Measurements from ENCODE around the gene SLA2.
"Not testable (repeated sequence)": the region's sequence is repeated elsewhere in the genome, so short reads cannot be mapped to it uniquely, and the experiment has no call there.

Gene SLA2, protein sequence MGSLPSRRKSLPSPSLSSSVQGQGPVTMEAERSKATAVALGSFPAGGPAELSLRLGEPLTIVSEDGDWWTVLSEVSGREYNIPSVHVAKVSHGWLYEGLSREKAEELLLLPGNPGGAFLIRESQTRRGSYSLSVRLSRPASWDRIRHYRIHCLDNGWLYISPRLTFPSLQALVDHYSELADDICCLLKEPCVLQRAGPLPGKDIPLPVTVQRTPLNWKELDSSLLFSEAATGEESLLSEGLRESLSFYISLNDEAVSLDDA

DNA sequence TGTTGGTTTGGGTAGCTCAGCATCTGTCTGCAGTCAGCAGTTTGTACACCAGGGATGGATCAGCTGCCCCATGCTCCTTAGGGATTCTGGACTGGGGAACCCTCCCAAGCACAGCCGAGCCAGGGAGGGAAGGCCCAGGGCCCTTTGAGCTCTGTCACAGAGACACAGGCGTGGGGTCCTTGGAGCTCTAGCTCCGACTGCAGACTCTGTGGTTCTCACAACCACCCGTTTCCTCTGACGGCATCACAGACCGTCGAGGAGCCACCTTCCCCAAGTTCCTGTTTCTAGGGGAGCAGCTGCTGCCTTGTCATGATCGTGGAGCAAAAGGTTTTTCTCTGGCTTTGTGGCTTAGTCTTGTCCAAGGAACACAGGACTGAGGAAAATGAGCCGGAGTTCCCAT, at the start of gene SLA2:
SLA2 (minus strand) TSS at position 199 of the 400 bp plus-strand sequence. CDS start 4,861 bp downstream, outside the sequence.
- H3K4me3 Mint-ChIP-seq = peak within 1 kb of the TSS; percentile 49
- H3K4me1 Mint-ChIP-seq = peaks cover 13% of the 10 kb centered on the region
- DNase-seq (ENCODE audit: low spot score in 2 of 2) (peak; percentile 27 to 49), ATAC-seq (ENCODE audit: low read depth) (peak; percentile 99)
- H3K27me3 Mint-ChIP-seq = no peaks in the 10 kb centered on the region
- H3K27ac Mint-ChIP-seq = peak within 1 kb of the TSS; percentile 67
- no peaks in the 10 kb centered on the region for H3K36me3 Mint-ChIP-seq
- no peaks in the 10 kb centered on the region for H3K9me3 Mint-ChIP-seq

DNA sequence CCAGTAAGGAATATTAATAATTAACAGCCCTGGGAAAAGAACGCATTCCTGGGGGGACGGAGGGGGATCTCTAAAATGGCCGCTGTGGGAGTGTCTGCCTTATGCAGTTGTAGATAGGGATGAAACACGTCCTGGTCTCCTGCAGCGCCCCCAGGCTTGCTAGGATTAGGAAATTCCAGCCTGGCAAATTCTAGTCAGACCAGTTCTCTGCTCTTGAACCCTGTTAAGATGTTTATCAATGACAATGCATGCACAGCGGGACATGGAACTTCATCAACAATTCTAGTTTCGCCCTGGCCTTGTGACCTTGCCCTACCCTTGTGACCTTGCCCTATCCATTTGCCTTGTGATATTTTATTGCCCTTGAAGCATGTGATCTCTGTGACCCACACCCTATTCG, 49.5 kb upstream of the SLA2 start:
- H3K9me3 Mint-ChIP-seq; H3K4me3 Mint-ChIP-seq; H3K4me1 Mint-ChIP-seq; DNase-seq (ENCODE audit: low spot score in 2 of 2); H3K27me3 Mint-ChIP-seq; H3K36me3 Mint-ChIP-seq; ATAC-seq (ENCODE audit: low read depth); H3K27ac Mint-ChIP-seq: not testable (repeated sequence)

DNA sequence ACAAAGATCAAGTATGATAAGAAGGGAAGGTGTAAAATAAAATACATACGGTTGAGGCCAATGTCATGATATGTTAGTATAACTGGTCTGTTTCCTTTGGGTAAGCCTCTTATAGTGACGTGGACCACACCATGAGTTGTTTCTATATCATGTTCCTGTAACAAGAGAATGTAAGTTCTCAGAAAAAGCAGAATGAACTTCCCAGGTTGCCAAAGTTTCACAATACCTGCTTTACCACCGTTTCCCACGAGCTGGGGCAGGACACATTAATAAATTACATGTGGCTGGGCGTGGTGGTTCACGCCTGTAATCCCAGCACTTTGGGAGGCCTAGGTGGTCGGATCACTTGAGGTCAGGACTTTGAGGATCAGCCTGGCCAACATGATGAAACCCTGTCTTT, 42.6 kb upstream of the SLA2 start:
- Mint-ChIP-seq H3K9me3 (no peaks in the 10 kb centered on the region), H3K27me3 (no peaks in the 10 kb centered on the region), H3K4me1 (no peaks in the 10 kb centered on the region)

DNA sequence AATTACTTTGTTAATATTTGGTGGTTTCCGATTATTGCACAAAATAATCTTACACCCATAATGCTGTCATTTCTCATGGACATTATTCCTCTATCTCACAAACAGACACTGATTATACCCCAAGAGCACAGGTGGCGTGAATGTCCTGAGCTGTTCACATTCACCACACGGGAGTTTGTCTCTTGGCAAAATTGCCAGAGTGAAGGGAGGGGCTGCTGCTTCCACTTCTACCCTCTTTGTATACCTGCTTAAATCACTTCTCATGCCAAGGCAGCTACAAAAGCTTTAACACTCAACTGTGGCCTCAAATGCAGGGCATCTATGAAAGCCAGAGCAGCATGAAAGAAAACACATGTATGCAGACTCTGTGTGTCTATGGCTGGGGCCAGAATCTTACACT, 41.9 kb upstream of the SLA2 start:
- Mint-ChIP-seq H3K36me3 (peaks cover 12% of the 10 kb centered on the region), H3K27me3 (no peaks in the 10 kb centered on the region), H3K4me3 (no peak overlapping the region)

More for the DNA sequence above, 42.6 kb upstream of the SLA2 start:
- Mint-ChIP-seq H3K27ac (no peak overlapping the region), H3K4me3 (no peak overlapping the region), H3K36me3 (peaks cover 12% of the 10 kb centered on the region)
- ATAC-seq (ENCODE audit: low read depth) (no peak), DNase-seq (ENCODE audit: low spot score in 2 of 2) (no peak)

DNA sequence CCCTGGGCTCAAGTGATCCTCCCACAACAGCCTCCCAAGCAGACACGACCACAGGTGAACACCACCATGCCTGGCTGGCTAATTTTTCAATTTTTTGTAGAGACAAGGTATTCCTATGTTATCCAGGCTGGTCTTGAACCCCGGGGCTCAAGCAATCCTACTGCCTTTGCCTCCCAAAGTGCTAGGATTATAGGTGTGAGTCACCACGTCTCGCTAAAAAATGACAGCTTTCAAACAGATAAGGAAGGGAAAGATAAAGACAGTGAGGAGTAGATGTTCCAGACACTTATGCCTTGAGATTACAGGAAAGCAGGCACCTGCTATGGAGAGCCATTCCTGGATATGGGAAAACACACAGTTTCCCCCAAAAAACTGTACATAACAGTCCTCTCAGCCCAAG, 40.9 kb upstream of the SLA2 start:
- H3K27ac Mint-ChIP-seq = no peak overlapping the region
- H3K4me3 Mint-ChIP-seq = no peak overlapping the region
- no peak for DNase-seq (ENCODE audit: low spot score in 2 of 2)
- no peak for ATAC-seq (ENCODE audit: low read depth)
- H3K27me3 Mint-ChIP-seq = no peaks in the 10 kb centered on the region
- no peaks in the 10 kb centered on the region for H3K4me1 Mint-ChIP-seq
- no peaks in the 10 kb centered on the region for H3K9me3 Mint-ChIP-seq
- H3K36me3 Mint-ChIP-seq = peaks cover 16% of the 10 kb centered on the region

More for the DNA sequence above, 41.9 kb upstream of the SLA2 start:
- ATAC-seq (ENCODE audit: low read depth) = no peak
- no peak overlapping the region for H3K27ac Mint-ChIP-seq
- no peaks in the 10 kb centered on the region for H3K9me3 Mint-ChIP-seq
- H3K4me1 Mint-ChIP-seq = no peaks in the 10 kb centered on the region
- no peak for DNase-seq (ENCODE audit: low spot score in 2 of 2)

DNA sequence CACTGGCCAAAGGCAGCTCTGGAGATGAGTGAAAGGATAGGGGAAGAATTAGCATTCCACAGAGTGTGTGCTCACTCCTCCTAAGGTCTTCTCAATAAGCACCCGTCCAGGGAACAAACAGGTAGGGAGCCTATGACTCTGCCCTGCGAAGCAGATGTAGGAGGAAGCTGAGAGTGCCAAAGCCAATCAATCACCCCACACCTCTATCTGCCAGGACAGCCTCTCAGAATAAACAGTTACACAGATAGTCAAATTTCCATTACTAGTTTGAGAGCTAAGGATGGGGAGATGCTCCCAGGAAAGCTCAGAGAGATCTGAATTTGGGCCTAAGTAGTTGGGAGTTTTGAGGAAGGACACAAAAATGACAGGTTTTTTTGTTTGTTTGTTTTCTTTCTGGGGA, 40.5 kb upstream of the SLA2 start:
- Mint-ChIP-seq H3K36me3 (peaks cover 16% of the 10 kb centered on the region), H3K4me1 (no peaks in the 10 kb centered on the region), H3K9me3 (no peaks in the 10 kb centered on the region), H3K27ac (no peak overlapping the region), H3K27me3 (no peaks in the 10 kb centered on the region), H3K4me3 (no peak overlapping the region)
- DNase-seq (ENCODE audit: low spot score in 2 of 2) (no peak), ATAC-seq (ENCODE audit: low read depth) (no peak)

DNA sequence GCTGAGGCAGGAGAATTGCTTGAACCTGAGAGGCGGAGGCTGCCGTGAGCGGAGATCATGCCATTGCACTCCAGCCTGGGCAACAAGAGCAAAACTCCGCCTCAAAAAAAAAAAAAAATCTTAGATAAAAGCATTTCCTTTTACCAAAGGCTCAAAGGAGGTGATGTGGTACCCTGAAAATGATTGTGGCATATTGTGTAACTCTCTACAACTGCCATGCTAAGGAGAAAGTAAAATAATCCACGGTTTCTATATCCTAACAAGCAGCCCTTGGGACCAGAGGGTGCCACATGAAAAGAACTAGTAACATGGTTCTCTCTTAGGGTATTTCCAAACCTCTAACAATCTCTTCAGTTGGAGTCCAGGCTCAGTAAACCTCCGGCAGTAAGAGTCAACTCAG, 38.8 kb upstream of the SLA2 start:
- Mint-ChIP-seq H3K36me3 (peaks cover 16% of the 10 kb centered on the region), H3K27ac (no peak overlapping the region), H3K4me3 (no peak overlapping the region), H3K4me1 (no peaks in the 10 kb centered on the region), H3K27me3 (no peaks in the 10 kb centered on the region), H3K9me3 (no peaks in the 10 kb centered on the region)
- no peak for DNase-seq (ENCODE audit: low spot score in 2 of 2)
- no peak for ATAC-seq (ENCODE audit: low read depth)

DNA sequence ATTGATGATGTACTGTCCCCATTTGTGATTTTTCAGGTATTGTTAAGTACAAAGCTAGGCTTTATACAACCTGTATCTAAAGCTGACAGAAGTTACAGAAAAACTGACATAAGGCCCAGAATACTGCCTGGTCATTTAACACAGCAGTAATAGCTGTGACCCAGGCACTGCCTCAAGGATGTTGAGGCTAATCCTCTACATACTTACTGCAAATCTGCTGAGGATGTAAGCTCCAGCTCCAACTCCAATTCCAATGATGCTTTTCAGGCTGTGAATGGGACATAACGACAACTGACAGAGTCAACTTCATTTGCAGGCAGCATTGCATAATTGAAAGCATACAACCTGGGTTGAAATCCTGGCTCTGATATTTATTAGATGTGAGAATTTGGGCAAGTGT, 36.3 kb upstream of the SLA2 start:
- no peak overlapping the region for H3K27ac Mint-ChIP-seq
- no peaks in the 10 kb centered on the region for H3K4me1 Mint-ChIP-seq
- no peak overlapping the region for H3K4me3 Mint-ChIP-seq
- H3K36me3 Mint-ChIP-seq = peaks cover 23% of the 10 kb centered on the region
- no peaks in the 10 kb centered on the region for H3K27me3 Mint-ChIP-seq
- ATAC-seq (ENCODE audit: low read depth) (no peak), DNase-seq (ENCODE audit: low spot score in 2 of 2) (no peak)
- H3K9me3 Mint-ChIP-seq = no peaks in the 10 kb centered on the region

DNA sequence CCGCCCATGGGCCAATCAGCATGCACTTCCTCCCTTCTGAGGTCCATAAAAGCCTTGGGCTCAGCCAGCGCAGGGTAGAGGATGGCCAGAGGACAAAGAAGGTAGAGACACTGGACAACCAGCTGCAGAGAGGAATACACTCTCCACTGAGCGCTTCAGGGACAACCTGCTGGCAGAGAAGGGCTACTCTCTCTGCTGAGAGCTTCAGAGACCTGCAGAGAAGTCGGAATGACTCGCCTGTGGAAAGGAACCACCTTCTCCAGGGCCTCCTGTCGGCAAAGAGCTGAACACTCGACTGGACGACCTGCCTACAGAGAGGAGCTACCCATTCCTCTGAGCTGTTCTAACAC, 31.4 kb upstream of the SLA2 start:
- ATAC-seq (ENCODE audit: low read depth) (no peak), DNase-seq (ENCODE audit: low spot score in 2 of 2) (no peak)
- Mint-ChIP-seq H3K4me1 (no peaks in the 10 kb centered on the region), H3K9me3 (no peaks in the 10 kb centered on the region), H3K27me3 (no peaks in the 10 kb centered on the region), H3K4me3 (no peak overlapping the region), H3K36me3 (peaks cover 10% of the 10 kb centered on the region), H3K27ac (no peak overlapping the region)

DNA sequence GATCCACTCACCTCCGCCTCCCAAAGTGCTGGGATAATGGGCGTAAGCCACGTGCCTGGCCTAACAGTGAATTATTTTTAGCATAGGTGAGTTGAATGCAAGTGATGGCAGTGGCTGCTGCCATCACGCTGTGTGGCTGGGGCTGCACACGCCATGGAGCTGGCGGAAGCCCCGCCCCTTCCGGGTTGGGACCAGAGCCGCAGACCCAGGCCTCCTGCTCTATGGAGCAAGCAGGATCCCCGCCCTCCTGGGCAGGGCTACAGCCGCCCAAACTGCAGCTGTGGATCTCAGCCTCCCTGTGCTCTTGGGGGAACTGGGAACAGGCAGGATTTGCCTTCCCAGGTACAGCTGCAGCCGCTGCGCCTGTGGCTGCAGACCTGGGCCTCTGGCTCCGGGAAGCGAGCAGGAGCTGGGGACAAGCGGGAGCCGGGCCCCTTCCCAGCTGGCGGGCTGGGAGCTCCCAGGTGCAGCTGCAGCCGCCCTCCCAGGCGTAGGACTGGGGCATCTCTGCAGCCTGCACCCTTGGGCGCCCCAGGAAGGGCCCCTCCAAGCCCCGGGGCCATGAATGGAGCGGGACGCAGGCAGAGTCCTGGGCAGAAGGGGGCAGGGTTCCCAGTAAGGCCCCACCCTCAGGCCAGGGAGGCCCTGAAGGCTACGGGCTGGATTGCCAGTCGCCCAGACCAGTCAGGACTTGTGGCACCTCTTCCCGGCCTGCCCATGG, 30.9 kb upstream of the SLA2 start:
- Mint-ChIP-seq H3K27ac (no peak overlapping the region), H3K9me3 (no peaks in the 10 kb centered on the region), H3K27me3 (no peaks in the 10 kb centered on the region), H3K36me3 (peaks cover 11% of the 10 kb centered on the region), H3K4me1 (no peaks in the 10 kb centered on the region), H3K4me3 (no peak overlapping the region)
- no peak for ATAC-seq (ENCODE audit: low read depth)
- DNase-seq (ENCODE audit: low spot score in 2 of 2) = no peak

DNA sequence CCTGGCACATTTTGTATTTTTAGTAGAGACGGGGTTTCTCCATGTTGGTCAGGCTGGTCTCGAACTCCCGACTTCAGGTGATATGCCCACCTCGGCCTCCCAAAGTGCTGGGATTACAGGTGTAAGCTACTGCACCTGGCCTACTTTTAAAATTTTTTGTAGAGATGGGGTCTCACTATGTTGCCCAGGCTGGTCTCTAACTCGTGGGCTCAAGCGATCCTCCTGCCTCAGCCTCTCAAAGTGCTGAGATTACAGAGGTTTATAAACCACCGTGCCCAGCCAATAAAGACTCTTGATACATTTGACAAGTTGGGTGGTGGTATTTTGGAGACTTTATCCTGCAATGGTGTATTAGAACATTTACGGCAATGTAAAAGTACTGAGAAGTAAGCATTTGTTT, 29.5 kb upstream of the SLA2 start:
- not testable (repeated sequence) for H3K27me3 Mint-ChIP-seq; H3K27ac Mint-ChIP-seq; H3K4me1 Mint-ChIP-seq; H3K4me3 Mint-ChIP-seq; H3K9me3 Mint-ChIP-seq; ATAC-seq (ENCODE audit: low read depth); DNase-seq (ENCODE audit: low spot score in 2 of 2)
- peaks cover 14% of the 10 kb centered on the region for H3K36me3 Mint-ChIP-seq

DNA sequence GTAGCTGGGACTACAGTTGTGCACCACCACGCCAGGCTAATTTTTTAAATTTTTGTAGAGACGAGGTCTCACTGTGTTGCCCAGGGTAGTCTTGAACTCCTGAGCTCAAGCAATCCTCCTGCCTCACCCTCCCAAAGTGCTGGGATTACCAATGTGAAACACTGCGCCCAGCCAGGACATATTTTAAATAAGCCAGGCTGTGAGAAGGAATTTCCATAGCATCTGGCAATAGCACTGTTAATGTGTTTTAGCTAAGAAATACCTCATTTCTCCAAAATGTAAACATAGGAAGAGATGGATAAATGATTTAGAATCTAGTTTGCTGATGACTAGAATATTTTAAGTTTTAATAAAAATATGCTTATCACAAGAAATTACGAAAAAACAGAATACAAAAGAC, 27.0 kb upstream of the SLA2 start:
- no peak overlapping the region for H3K4me3 Mint-ChIP-seq
- H3K27me3 Mint-ChIP-seq = no peaks in the 10 kb centered on the region
- no peak for ATAC-seq (ENCODE audit: low read depth)
- no peak for DNase-seq (ENCODE audit: low spot score in 2 of 2)
- H3K9me3 Mint-ChIP-seq = no peaks in the 10 kb centered on the region
- H3K4me1 Mint-ChIP-seq = no peaks in the 10 kb centered on the region
- H3K36me3 Mint-ChIP-seq = peaks cover 16% of the 10 kb centered on the region
- no peak overlapping the region for H3K27ac Mint-ChIP-seq

DNA sequence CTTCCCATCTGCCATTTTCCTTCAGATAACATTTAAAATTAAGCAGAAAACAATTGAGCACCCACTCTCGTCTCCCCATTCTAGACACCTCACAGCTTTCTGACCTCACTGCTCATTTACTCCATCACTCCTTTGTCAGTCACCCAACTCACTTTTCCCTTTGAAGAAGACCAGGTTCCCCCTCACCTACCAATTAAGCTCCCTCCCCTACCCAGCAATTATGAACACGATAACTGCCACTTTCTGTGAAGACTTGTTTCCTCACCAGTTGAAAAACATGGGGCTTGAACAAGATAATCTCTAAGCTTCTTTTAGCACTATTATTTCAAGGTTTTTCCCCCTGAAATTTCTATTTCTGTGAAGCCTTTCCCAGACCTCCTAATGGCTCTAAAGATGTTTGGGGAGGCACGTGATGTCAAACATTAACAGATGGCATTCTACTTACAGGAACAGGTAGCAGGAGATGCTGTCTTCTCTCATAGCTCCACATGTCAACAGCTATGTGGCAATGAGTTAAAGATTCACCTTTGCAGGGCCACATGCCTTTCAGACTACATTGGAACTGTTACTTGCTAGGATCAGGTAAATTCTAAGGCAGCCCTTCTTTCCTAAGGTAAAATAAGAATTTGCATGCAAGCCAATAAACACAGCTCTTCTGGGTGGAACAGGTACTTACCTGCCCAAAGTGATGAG, 24.8 kb upstream of the SLA2 start:
- no peaks in the 10 kb centered on the region for H3K27me3 Mint-ChIP-seq
- H3K9me3 Mint-ChIP-seq = no peaks in the 10 kb centered on the region
- H3K4me1 Mint-ChIP-seq = no peaks in the 10 kb centered on the region
- ATAC-seq (ENCODE audit: low read depth) = no peak
- DNase-seq (ENCODE audit: low spot score in 2 of 2) = no peak
- H3K27ac Mint-ChIP-seq = no peak overlapping the region
- H3K36me3 Mint-ChIP-seq = peaks cover 9% of the 10 kb centered on the region
- H3K4me3 Mint-ChIP-seq = no peak overlapping the region

DNA sequence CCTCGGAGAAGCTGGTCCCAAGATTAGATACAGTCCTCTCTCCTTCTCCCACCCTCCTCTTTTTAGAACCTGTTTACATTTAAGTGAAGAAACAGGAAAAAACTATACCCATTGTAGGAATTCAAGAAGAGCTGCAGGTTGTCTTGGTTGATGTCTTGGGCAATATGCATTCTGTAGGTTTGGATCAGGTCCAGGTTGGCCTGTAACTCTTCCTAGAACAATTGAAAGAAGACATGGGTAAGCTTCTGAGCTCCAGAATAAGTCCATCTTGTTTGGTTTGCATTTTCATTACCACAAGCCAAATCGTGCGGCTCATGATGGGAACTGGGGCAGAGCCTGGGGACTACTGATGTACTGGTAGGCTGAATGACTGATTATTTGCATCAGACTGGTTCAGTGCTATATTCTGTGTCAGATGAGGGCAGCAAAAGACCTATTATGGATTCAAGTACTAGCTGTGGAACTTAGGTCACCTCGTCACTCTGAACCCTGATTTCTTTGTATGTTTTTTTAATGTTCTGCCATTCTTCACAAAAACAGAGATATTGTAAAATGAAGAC, 20.3 kb upstream of the SLA2 start:
- no peak overlapping the region for H3K4me3 Mint-ChIP-seq
- H3K27me3 Mint-ChIP-seq = no peaks in the 10 kb centered on the region
- no peaks in the 10 kb centered on the region for H3K4me1 Mint-ChIP-seq
- H3K9me3 Mint-ChIP-seq = no peaks in the 10 kb centered on the region
- H3K27ac Mint-ChIP-seq = no peak overlapping the region
- DNase-seq (ENCODE audit: low spot score in 2 of 2) (no peak), ATAC-seq (ENCODE audit: low read depth) (peak; percentile 76)
- H3K36me3 Mint-ChIP-seq = peaks cover 18% of the 10 kb centered on the region

Data from memory B cell (primary cell).